Neural progenitor cell (in vitro differentiated cells): Measurements from ENCODE around the gene DNMT3A. TPM values are rescaled to one million over a fixed set of nuclear protein-coding genes. Genes with fewer than 3 reads are reported as not detected.

Experiments used
- DNase-seq: peaks from one replicate; pipeline ENCODE4 v3.0.0-alpha.2; 2016; ENCODE audit warnings: low spot score
- H2AFZ ChIP-seq: fragments of 200-600 bp; sonication (generic); replicated peaks from 2 replicates; pipeline ENCODE4 v1.6.1; 2016; ENCODE audit warnings: antibody characterized with exemption
- H3F3A ChIP-seq: fragments of 200-600 bp; sonication (generic); 2 replicates; pipeline ENCODE4 v1.6.1; 2016; ENCODE audit warnings: antibody characterized with exemption, low read depth
- H3K27ac ChIP-seq: fragments of 200-600 bp; sonication (generic); 2 replicates; pipeline ENCODE4 v1.5.1; 2016; ENCODE audit warnings: mild to moderate bottlenecking
- H3K27me3 ChIP-seq: fragments of 200-600 bp; sonication (generic); 2 replicates; pipeline ENCODE4 v1.6.1; 2016; ENCODE audit warnings: mild to moderate bottlenecking, moderate library complexity
- H3K36me3 ChIP-seq: fragments of 200-600 bp; sonication (generic); 2 replicates; pipeline ENCODE4 v1.5.1; 2016
- H3K4me1 ChIP-seq: fragments of 200-600 bp; sonication (generic); 2 replicates; pipeline ENCODE4 v1.6.1; 2016; ENCODE audit warnings: mixed run types
- H3K4me2 ChIP-seq: fragments of 200-600 bp; sonication (generic); 2 replicates; pipeline ENCODE4 v1.6.1; 2016
- H3K4me3 ChIP-seq: fragments of 200-600 bp; sonication (generic); 2 replicates; pipeline ENCODE4 v1.5.1; 2016
- H3K79me2 ChIP-seq: fragments of 200-600 bp; sonication (generic); 2 replicates; pipeline ENCODE4 v1.6.1; 2016; ENCODE audit warnings: low read depth
- H3K9ac ChIP-seq: fragments of 200-600 bp; sonication (generic); 2 replicates; pipeline ENCODE4 v1.6.1; 2016
- H3K9me3 ChIP-seq: fragments of 200-600 bp; sonication (generic); 2 replicates; pipeline ENCODE4 v1.5.1; 2016; ENCODE audit warnings: low read depth
- H4K20me1 ChIP-seq: fragments of 200-600 bp; sonication (generic); 2 replicates; pipeline ENCODE4 v1.6.1; 2016; ENCODE audit warnings: low read depth
- H3K27ac Mint-ChIP-seq: 3 replicates; pipeline ENCODE4 v1.8.0; 2021; ENCODE audit warnings: mixed read lengths
- H3K27me3 Mint-ChIP-seq: 2 replicates; pipeline ENCODE4 v1.8.0; 2022; ENCODE audit warnings: low read depth, mild to moderate bottlenecking, inconsistent platforms, moderate library complexity, mixed read lengths; ENCODE audit not compliant: insufficient read depth
- H3K36me3 Mint-ChIP-seq: 3 replicates; pipeline ENCODE4 v1.8.0; 2021; ENCODE audit warnings: mixed read lengths
- H3K4me1 Mint-ChIP-seq: 3 replicates; pipeline ENCODE4 v1.8.0; 2021; ENCODE audit warnings: mixed read lengths
- H3K4me3 Mint-ChIP-seq: 3 replicates; pipeline ENCODE4 v1.8.0; 2021; ENCODE audit warnings: mild to moderate bottlenecking, moderate library complexity, mixed read lengths
- H3K9me3 Mint-ChIP-seq: 3 replicates; pipeline ENCODE4 v1.8.0; 2020; ENCODE audit warnings: mixed read lengths
- EZH2 ChIP-seq: fragments of 200-600 bp; sonication (generic); IDR thresholded peaks from 2 replicates; pipeline ENCODE4 v1.6.1; 2017; ENCODE audit warnings: antibody characterized with exemption, mild to moderate bottlenecking, moderate library complexity
- EZH2phosphoT487 ChIP-seq: fragments of 200-600 bp; sonication (generic); IDR thresholded peaks from 2 replicates; pipeline ENCODE4 v1.6.1; 2017; ENCODE audit warnings: antibody characterized with exemption
- total RNA-seq: library from RNA; depleted of rRNA; stranded (reverse); fragments of >200 nt; gene quantifications from 2 replicates; pipeline ENCODE4 v1.2.3, GENCODE V29; 2015; ENCODE audit warnings: low replicate concordance
- TF ChIP-seq, protein P1 (sequence below): fragments of 200-600 bp; sonication (generic); IDR thresholded peaks from 2 replicates; pipeline ENCODE4 v1.5.1; 2017; ENCODE audit warnings: antibody characterized with exemption, mild to moderate bottlenecking

Gene DNMT3A
- total RNA-seq, 1 donor from 2014 or later = 46.5 TPM

DNA sequence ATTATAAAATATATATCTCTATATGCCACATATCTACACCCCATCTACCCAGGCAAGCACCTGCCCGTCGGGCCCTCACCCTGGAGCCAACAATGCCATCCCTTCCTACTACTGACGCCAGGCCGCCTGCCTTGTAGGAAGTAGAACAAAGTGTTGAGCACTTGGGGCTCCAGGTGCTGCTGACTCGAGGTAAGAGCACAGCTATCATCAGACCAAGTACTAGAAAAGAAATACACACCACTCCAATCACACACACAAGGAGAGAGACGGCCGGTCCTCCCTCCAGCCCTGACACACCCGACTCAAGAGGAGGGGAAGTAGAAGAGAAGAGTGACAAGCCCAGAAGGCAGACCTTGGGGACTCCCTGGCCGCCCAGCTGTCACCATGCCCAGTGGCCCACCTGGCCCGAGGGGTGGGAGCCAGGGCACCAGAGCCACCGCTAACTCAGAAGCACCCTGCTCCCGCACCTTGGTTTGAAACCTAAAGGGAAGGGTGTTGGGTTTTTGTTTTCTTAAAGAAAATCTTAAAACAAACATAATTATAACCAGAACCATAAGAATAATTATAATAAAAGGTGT is 109.4 kb downstream of the DNMT3A start:
- no peak overlapping the region for H3K4me3 ChIP-seq
- Mint-ChIP-seq H3K27ac (no peak overlapping the region), H3K36me3 (peaks cover 22% of the 10 kb centered on the region), H3K4me1 (peaks cover 19% of the 10 kb centered on the region), H3K4me3 (no peak overlapping the region), H3K27me3 (peaks cover 6% of the 10 kb centered on the region), H3K9me3 (no peaks in the 10 kb centered on the region)
- no peaks in the 10 kb centered on the region for H3K9me3 ChIP-seq
- TF ChIP-seq, protein P1, sequence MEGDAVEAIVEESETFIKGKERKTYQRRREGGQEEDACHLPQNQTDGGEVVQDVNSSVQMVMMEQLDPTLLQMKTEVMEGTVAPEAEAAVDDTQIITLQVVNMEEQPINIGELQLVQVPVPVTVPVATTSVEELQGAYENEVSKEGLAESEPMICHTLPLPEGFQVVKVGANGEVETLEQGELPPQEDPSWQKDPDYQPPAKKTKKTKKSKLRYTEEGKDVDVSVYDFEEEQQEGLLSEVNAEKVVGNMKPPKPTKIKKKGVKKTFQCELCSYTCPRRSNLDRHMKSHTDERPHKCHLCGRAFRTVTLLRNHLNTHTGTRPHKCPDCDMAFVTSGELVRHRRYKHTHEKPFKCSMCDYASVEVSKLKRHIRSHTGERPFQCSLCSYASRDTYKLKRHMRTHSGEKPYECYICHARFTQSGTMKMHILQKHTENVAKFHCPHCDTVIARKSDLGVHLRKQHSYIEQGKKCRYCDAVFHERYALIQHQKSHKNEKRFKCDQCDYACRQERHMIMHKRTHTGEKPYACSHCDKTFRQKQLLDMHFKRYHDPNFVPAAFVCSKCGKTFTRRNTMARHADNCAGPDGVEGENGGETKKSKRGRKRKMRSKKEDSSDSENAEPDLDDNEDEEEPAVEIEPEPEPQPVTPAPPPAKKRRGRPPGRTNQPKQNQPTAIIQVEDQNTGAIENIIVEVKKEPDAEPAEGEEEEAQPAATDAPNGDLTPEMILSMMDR = no peak
- TF ChIP-seq EZH2 (no peak), EZH2phosphoT487 (no peak)
- no peaks in the 10 kb centered on the region for H3K36me3 ChIP-seq
- H3K4me1 ChIP-seq = peaks cover 10% of the 10 kb centered on the region
- no peak overlapping the region for H2AFZ ChIP-seq
- H3K9ac ChIP-seq = no peak overlapping the region
- H3K79me2 ChIP-seq = no peaks in the 10 kb centered on the region
- H3K27me3 ChIP-seq = no peaks in the 10 kb centered on the region
- peaks cover 37% of the 10 kb centered on the region for H3F3A ChIP-seq
- no peak for DNase-seq
- H3K4me2 ChIP-seq = no peak overlapping the region
- H3K27ac ChIP-seq = no peak overlapping the region
- H4K20me1 ChIP-seq = peaks cover 6% of the 10 kb centered on the region

DNA sequence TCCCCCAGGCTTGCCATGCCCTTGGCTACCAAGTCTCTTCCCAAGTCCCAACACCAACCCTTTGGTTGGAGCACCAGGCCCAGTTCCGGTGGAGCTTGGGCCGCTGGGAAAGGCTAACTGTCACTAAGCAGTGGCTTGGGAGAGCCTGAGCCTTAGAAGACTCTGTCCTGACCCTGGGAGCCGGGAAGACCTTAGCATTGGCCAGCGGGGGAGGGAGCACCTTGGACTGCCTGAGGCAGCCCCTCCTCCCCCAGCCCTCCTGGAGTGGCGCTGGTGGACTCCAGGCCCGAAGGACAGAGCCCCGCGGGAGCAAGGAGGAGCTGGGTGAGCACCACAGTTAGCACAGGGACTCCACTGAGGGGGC is 110.8 kb downstream of the DNMT3A start:
- no peak overlapping the region for H3K4me3 ChIP-seq
- H3F3A ChIP-seq = peaks cover 38% of the 10 kb centered on the region
- no peaks in the 10 kb centered on the region for H3K27me3 ChIP-seq
- peaks cover 10% of the 10 kb centered on the region for H3K4me1 ChIP-seq
- TF ChIP-seq, protein P1 = no peak
- TF ChIP-seq EZH2 (no peak), EZH2phosphoT487 (no peak)
- H3K9me3 ChIP-seq = no peaks in the 10 kb centered on the region
- Mint-ChIP-seq H3K27ac (no peak overlapping the region), H3K4me1 (peaks cover 19% of the 10 kb centered on the region), H3K36me3 (peaks cover 17% of the 10 kb centered on the region), H3K9me3 (no peaks in the 10 kb centered on the region), H3K4me3 (no peak overlapping the region), H3K27me3 (peaks cover 6% of the 10 kb centered on the region)
- H3K27ac ChIP-seq = no peak overlapping the region
- no peak overlapping the region for H3K4me2 ChIP-seq
- DNase-seq = no peak
- H3K79me2 ChIP-seq = no peaks in the 10 kb centered on the region
- H3K36me3 ChIP-seq = no peaks in the 10 kb centered on the region
- no peak overlapping the region for H3K9ac ChIP-seq
- H2AFZ ChIP-seq = no peak overlapping the region
- H4K20me1 ChIP-seq = peaks cover 6% of the 10 kb centered on the region

DNA sequence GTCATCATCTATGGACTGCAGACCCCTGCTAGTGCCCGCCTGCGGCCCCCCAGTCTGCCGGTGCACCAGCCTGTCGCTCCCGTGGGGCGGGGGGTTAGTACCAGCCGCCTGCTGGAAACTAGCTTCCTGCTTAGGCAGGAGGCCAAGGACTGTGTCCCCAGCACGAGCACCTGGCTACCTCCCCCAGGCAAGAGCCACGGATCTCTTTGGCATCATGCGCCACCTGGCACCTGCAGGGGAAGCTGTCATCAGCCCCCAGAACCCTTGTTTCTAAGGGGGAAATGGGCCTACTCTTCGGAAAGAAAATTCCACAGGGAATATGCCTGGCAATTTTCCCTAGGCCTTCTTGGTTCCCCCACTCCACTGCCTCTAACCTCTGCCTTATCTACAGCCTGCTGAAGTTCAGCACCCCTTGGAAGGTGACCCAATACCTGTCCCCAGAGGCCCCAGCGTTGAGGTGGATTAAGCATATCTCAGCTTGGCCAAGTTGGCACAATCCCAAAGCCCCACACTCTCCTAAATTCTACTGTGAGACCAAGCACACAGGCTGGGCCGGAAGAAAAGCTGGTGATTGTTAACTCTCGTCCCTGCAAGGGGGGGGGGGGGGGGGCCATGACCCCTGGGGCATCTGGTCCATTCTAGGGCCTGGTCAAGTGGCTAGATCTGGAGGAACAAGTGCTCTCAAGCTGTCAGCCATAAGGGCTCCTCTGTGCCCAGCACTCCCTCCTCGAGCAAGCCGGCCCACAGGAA is 111.4 kb downstream of the DNMT3A start:
- H3K9ac ChIP-seq = no peak overlapping the region
- H3K27me3 ChIP-seq = no peaks in the 10 kb centered on the region
- peaks cover 10% of the 10 kb centered on the region for H3K4me1 ChIP-seq
- H3K9me3 ChIP-seq = no peaks in the 10 kb centered on the region
- no peak overlapping the region for H3K27ac Mint-ChIP-seq
- H3K27ac ChIP-seq = no peak overlapping the region
- no peak for DNase-seq
- peaks cover 6% of the 10 kb centered on the region for H3K27me3 Mint-ChIP-seq
- no peaks in the 10 kb centered on the region for H3K36me3 ChIP-seq
- no peak for TF ChIP-seq EZH2phosphoT487
- TF ChIP-seq EZH2 = no peak
- TF ChIP-seq, protein P1 = no peak
- H3K9me3 Mint-ChIP-seq = no peaks in the 10 kb centered on the region
- no peaks in the 10 kb centered on the region for H3K79me2 ChIP-seq
- peaks cover 3% of the 10 kb centered on the region for H4K20me1 ChIP-seq
- peaks cover 19% of the 10 kb centered on the region for H3K4me1 Mint-ChIP-seq
- H3K36me3 Mint-ChIP-seq = peaks cover 14% of the 10 kb centered on the region
- H3F3A ChIP-seq = peaks cover 38% of the 10 kb centered on the region
- H3K4me3 ChIP-seq = no peak overlapping the region
- H3K4me2 ChIP-seq = no peak overlapping the region
- no peak overlapping the region for H3K4me3 Mint-ChIP-seq
- no peak overlapping the region for H2AFZ ChIP-seq
